NCI-H748 (cell line): ENCODE results near the gene HEATR9.

Experiments used
- DNase-seq: peaks from one replicate; lab custom pipeline; 2025; ENCODE audit not compliant: unreplicated experiment; lab: John Stamatoyannopoulos, UW

HEATR9 gene

GRCh38 chr17:35809855-35810461 is 58.7 kb downstream of the HEATR9 start:
- peak; percentile 44 for DNase-seq

- DNase-seq, result peak; percentile 98
Measured at GRCh38 chr17:35808962-35809854, 59.5 kb downstream of the HEATR9 start, which contains the start of gene TAF15. Gene TAF15 (plus strand): TSS chr17:35809484. CDS start chr17:35809570, 86 bp downstream.

- no peak for DNase-seq
Measured at GRCh38 chr17:35808240-35808961, 60.3 kb downstream of the HEATR9 start.

- no peak for DNase-seq
Measured at GRCh38 chr17:35807371-35808144, 61.1 kb downstream of the HEATR9 start.
